Stimulated activated naive CD8-positive, alpha-beta T cell treated with anti-CD3 and anti-CD28 coated beads, Interleukin-15, amount 100 ng/mL, for 72 hours (primary cell): Measurements from ENCODE around the gene TNRC6C.
"Not testable (repeated sequence)": the region's sequence is repeated elsewhere in the genome, so short reads cannot be mapped to it uniquely, and the experiment has no call there.

ENCODE experiments used
- ATAC-seq: fragments of 150-1000 bp; cut with Tn5 transposase; 2 replicates; pipeline ENCODE4 v1.10.0; 2021; ENCODE audit warnings: mild to moderate bottlenecking, moderate library complexity
- DNase-seq, 2 donors: peaks; one replicate each; pipeline ENCODE4 v3.0.0; 2021 to 2022
- H3K27ac Mint-ChIP-seq, 2 donors: one replicate each; pipeline ENCODE4 v1.8.0; 2022; ENCODE audit warnings: mild to moderate bottlenecking in 2 of 2, mixed read lengths in 2 of 2, moderate library complexity in 2 of 2
- H3K27me3 Mint-ChIP-seq: one replicate; pipeline ENCODE4 v1.8.0; 2022; ENCODE audit warnings: mixed read lengths
- H3K4me1 Mint-ChIP-seq: one replicate; pipeline ENCODE4 v1.8.0; 2022; ENCODE audit warnings: mild to moderate bottlenecking, mixed read lengths
- H3K4me3 Mint-ChIP-seq, 2 donors: one replicate each; pipeline ENCODE4 v1.8.0; 2022; ENCODE audit warnings: mild to moderate bottlenecking in 2 of 2, mixed read lengths in 2 of 2, moderate library complexity in 1 of 2
- H3K9me3 Mint-ChIP-seq, 2 donors: one replicate each; pipeline ENCODE4 v1.8.0; 2022; ENCODE audit warnings: mixed read lengths in 2 of 2

The TNRC6C gene

DNA sequence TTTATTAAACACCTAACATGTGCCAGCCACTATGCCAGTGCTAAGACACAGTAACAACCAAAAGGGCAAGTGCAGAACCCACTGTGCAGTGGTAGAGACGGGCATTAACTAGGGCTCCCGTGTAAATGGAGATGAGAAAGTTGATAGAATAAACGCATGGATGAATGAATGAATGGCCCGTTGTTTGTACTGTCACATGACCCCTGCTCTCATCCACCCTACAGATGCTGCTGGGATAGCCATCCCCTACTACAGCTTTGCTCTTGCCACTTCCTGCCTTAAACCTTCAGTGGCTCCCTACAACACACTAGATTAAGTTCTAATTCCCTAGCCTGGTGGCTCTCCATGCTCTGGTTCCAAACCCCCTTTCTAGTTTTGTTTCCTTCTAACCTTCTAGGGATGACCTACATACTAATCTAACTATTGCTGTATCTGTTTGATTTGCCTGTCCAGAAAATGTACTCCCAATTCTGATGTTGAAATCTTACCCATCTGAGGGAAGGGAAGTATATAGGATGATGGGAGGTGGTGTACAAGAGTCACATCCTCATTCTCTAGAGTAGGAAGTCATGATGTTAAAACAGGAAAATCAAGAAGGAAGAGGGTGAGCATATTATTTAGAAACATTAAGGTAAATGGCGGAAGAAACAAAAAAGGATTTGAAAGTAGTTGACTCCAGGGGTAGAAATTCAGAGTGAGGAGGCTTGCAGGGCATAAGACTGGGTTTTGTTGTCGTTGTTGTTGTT, 11.4 kb upstream of the TNRC6C start:
- Mint-ChIP-seq H3K4me1 (peaks cover 1% of the 10 kb centered on the region), H3K9me3 (peaks cover 0 to 7% of the 10 kb centered on the region in 2 donors), H3K4me3 (no peak overlapping the region), H3K27ac (no peak overlapping the region), H3K27me3 (no peaks in the 10 kb centered on the region)
- DNase-seq, result no peak
- ATAC-seq, result no peak

DNA sequence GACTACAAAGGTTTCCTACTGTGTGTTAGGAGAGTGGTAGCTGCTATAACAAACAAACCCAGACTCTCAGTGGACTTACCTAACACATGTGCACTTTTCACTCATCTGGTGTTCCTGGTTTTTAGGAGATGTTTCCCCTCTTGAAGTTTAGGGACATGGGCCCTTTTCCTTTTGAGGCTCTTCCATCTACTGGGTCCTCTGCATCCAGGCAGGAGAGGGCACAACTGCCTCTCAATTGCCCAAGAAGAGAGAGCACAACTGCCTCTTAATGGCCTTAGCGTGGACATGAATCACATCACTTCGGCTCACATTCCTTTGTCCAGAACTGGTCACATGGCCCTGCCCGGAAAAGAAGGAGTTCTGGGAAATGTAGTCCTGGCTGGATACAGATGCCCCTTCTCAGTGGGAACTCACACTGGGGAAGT, 9.8 kb upstream of the TNRC6C start:
- Mint-ChIP-seq H3K9me3 (peaks cover 0 to 7% of the 10 kb centered on the region in 2 donors), H3K4me1 (peaks cover 10% of the 10 kb centered on the region), H3K4me3 (no peak overlapping the region), H3K27me3 (peaks cover 8% of the 10 kb centered on the region), H3K27ac (no peak overlapping the region)
- ATAC-seq (no peak), DNase-seq (no peak)

DNA sequence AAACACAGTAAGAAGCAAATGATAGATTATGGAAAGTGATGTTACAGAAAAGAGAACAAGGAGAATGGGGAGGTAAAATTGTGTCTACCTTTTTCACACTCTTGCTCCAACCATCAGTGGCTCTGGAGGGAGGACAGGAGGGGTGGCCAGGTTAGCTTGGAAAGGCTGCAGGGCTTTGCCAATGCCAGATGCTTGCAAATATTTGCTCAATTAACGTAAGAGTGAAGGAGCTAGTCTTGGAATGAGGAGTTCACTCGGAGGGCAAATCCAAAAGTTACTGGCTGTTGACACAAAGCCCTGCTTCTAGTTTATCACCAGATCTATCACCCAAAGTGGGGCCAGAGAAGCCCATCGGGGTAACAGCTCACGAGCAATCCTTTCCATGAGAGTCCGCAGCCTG, 7.4 kb upstream of the TNRC6C start:
- peaks cover 10% of the 10 kb centered on the region for H3K4me1 Mint-ChIP-seq
- H3K27ac Mint-ChIP-seq, result no peak overlapping the region
- ATAC-seq (no peak), DNase-seq (no peak)
- peaks cover 13% of the 10 kb centered on the region for H3K27me3 Mint-ChIP-seq
- H3K4me3 Mint-ChIP-seq, result no peak overlapping the region
- H3K9me3 Mint-ChIP-seq, result peaks cover 0 to 7% of the 10 kb centered on the region in 2 donors

DNA sequence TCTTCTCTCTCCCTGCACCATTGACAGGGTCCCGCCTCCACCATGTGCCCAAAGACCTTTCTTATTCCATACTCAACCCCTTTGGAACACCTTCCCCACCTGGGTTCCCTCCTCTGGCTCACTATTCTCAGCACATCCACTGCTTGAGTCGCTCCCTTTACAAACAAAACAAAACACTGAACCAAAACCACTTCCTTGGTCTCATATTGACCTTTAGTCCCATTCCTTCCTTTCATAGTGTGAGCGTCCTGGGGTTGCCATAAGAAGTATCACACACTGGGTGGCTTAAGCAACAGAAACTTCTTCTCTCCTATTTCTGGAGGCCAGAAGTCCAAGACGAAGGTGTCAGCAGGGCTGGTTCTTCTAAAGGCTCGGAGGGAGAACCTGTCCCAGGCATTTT, 6.1 kb upstream of the TNRC6C start:
- Mint-ChIP-seq H3K27me3 (peaks cover 20% of the 10 kb centered on the region), H3K4me3 (no peak overlapping the region), H3K27ac (no peak overlapping the region), H3K4me1 (peaks cover 18% of the 10 kb centered on the region), H3K9me3 (peaks cover 0 to 7% of the 10 kb centered on the region in 2 donors)
- ATAC-seq (no peak), DNase-seq (no peak)

DNA sequence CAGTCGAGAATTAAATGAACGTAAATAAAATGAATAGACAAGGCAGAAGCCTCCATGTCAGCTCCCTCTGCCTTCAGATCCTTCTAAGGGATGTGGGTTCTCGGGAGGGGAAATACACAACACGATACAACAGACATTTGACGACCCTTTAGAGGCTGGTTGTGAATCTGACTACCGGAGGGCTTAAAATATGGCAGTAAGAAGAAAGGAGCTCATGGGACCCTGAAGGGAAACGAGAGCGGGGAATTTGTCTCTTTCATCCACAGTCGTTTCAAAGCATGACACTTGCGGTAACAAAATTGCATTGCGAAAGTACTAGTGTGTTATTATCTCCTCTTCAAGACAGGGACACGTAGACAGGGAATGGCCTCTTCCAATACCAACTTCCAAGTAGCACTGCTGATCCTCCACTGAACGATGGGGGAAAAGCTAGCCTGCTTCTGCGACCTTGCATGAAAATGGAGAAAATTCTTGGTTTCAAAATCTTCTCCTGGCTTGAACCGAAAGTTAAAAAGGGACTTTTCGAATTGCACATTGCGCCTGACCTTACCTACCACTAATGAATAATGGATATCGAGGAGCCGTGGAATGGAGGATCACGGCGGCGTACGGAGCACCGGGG, 1.2 kb upstream of the TNRC6C start:
- no peak for ATAC-seq
- peak; percentile 5 to 14 for DNase-seq
- Mint-ChIP-seq H3K27me3 (peaks cover 20% of the 10 kb centered on the region), H3K9me3 (no peaks in the 10 kb centered on the region), H3K27ac (peak overlapping the region; percentile 94 to 95), H3K4me1 (peaks cover 40% of the 10 kb centered on the region), H3K4me3 (peak overlapping the region; percentile 94 to 95)

DNA sequence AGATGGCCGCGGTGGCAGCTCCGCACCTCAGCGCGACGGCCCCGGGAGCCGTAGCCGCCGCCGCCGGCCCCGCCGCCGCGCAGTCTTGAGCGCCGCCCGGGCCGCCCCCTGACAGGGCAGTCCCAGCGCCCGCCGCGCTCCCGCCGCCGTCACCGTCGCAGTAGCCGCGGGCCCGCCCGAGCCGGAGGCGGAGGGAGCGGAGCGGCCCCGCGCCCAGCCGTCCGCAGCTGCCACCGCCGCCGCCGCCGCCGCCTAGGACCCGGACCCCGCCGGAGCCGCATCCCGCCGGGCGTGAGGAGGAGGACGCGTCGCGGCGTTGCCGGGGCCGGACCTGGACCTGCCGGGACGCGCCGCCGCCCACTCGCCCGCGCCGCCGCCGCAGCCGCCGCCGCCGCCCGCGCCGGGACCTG, 218 bp downstream of the TNRC6C start:
- Mint-ChIP-seq H3K27me3 (peaks cover 12% of the 10 kb centered on the region), H3K4me3 (peak overlapping the region; percentile 51 to 94), H3K4me1 (peaks cover 45% of the 10 kb centered on the region), H3K9me3 (no peaks in the 10 kb centered on the region), H3K27ac (no peak overlapping the region)
- DNase-seq, result peak in 1 of 2 donors; percentile 36
- ATAC-seq, result peak; percentile 23

DNA sequence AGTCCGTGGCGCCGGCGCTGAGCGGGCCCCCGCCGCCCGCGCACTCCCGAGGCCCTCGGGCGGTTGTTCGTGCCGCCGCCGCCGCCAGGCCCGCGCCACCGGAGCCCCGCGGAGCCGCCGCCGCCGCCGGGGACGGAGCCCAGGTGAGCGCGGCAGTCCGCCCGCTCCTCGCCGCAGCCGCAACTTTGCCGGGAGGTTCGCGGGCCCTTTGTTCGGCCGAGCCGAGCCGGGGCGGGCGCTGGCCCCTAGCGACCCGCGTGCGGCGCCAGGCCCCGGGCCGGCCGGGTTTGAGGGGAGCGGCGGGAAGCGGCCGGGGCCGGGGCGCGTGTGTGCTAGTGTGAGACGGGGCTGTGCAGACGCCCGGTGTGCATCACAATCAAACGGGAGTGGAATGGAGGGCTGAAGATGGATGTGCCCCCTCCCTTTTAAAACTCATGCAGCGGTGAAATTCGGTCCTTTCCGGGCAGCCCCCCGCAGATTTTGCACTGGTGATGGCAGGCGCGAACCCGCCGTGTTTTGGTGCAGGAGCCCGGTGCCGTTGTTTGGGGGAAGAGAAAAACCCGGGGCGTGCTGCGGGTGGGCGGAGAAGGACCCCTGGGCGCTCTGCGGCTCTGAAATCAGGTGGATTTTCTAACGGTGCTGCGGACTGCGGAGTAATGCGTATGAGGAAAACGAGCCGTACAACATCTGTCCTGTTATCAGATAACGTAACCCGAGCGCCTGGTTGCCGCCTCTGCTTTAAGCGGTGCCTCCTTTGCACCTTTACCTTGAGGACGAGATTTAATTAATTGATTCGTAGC, 823 bp downstream of the TNRC6C start:
- peak; percentile 3 for ATAC-seq
- peak overlapping the region; percentile 91 to 95 for H3K27ac Mint-ChIP-seq
- peak; percentile 40 to 44 for DNase-seq
- H3K4me3 Mint-ChIP-seq, result peak overlapping the region; percentile 94 to 96
- H3K9me3 Mint-ChIP-seq, result no peaks in the 10 kb centered on the region
- H3K4me1 Mint-ChIP-seq, result peaks cover 51% of the 10 kb centered on the region
- H3K27me3 Mint-ChIP-seq, result peaks cover 12% of the 10 kb centered on the region

DNA sequence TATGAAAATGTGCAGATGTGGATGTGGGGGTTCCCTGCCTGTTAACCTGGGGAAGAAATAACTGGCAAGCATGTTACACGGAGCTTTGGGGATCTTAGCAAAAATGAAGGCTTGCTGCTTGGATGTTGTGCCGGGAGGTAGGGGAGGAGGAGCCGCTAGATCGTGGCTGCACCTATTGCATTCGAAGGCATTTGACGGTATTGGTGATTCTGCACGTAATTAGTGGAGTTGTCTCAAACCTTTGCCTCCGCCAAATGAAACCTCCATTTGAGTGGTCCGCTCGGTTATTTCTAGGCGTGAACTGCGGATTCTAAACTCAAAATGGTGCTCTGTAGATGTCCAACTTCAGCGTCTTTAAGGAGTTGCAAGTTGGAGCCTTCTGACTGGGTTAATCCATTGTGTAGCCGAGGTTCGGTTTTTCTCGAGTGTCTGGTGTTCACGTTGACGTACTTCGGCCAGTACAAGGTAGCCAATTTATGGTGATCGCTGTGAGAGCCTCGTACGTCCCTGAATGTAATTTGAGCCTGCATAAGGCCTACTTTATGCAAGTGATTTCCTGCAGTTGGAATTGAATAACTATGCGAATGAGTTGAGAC, 1.5 kb downstream of the TNRC6C start:
- peak overlapping the region; percentile 94 to 96 for H3K4me3 Mint-ChIP-seq
- H3K9me3 Mint-ChIP-seq, result no peaks in the 10 kb centered on the region
- peaks cover 12% of the 10 kb centered on the region for H3K27me3 Mint-ChIP-seq
- DNase-seq, result peak; percentile 44 to 49
- no peak for ATAC-seq
- peak overlapping the region; percentile 91 to 95 for H3K27ac Mint-ChIP-seq
- H3K4me1 Mint-ChIP-seq, result peaks cover 58% of the 10 kb centered on the region

DNA sequence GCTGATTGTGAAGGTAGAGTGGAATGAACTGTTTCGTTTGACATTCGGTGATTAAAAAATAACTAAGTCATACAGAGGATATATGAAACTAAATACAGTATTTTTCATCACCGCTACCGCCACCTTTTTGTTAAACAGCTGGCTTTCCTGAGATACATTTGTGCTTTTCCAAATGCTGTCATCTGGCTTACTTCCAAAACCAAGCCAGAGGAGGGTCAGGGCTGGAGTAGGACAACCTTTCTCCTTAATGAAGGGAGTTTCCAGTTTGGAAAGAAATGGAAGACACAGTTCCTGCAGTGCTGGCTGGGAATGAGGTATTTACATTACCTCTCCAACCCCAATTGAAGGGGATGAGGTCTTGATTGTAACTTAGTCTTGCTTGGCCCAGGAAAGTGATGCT, 3.2 kb downstream of the TNRC6C start:
- Mint-ChIP-seq H3K9me3 (no peaks in the 10 kb centered on the region), H3K4me3 (peak overlapping the region; percentile 34 to 67), H3K27me3 (peaks cover under 1% of the 10 kb centered on the region), H3K27ac (no peak overlapping the region), H3K4me1 (peaks cover 74% of the 10 kb centered on the region)
- no peak for ATAC-seq
- no peak for DNase-seq

DNA sequence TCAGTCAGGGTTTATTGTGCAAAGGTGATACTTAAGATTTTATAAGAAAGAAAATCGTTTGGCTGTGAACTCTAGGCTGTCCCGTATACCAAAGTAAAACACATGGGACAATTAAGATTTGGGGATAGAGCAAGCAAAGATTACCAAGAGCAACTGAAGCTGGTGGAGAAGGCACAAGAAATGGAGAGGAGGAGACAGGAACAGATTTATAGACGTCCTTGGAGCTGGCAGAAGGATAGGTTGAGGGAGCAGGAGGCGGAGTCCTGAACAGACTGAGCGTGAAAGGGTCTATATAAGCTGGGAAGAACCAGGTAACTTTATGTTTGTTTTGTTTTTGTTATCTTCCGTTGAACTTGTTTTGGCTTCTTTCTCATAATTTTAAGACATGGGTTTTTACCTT, 3.8 kb downstream of the TNRC6C start:
- Mint-ChIP-seq H3K4me1 (peaks cover 68% of the 10 kb centered on the region), H3K9me3 (no peaks in the 10 kb centered on the region), H3K4me3 (peak overlapping the region; percentile 27 to 67), H3K27ac (no peak overlapping the region), H3K27me3 (no peaks in the 10 kb centered on the region)
- ATAC-seq (no peak), DNase-seq (no peak)

DNA sequence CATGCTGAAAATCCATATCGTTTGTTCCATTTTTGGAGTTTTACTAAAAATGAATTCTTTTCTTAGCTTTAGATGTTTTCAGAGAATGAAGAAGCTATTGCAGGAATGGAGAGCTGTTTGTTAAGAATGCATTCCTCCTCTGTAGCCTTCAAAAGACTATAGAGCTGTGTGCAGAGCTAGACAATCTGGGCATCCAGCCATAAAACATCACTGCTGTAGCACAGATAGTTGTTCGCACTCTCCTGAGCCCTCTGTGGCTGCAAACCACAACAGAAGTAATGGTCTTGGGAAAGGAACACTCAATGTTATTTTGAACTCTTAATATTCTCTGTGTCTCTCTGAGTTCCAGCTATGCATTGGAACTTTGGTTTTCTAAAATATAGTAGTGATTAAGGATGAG, 4.9 kb downstream of the TNRC6C start:
- Mint-ChIP-seq H3K4me3 (peak overlapping the region; percentile 24 to 27), H3K4me1 (peaks cover 70% of the 10 kb centered on the region), H3K27ac (no peak overlapping the region), H3K9me3 (no peaks in the 10 kb centered on the region), H3K27me3 (no peaks in the 10 kb centered on the region)
- peak; percentile 46 for ATAC-seq
- DNase-seq, result peak in 1 of 2 donors; percentile 19

DNA sequence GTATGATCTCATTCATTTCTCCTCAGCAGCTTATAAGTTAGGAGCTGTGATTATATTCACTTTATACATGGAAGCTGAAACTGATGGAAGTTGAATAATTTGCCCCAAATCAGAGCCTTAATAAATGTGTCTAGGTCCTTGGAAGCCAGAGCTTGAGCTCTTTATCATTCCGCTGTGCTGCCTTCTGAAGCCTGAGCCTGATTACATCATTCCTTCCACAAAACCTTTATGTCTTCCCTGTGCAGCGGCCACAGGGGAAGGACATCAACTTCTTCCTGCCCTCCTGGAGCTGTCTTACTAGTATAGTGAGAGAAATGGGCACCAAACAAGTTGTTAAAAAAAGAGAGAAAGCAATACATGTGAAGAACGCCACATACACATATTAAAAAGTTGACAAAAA, 6.8 kb downstream of the TNRC6C start:
- H3K9me3 Mint-ChIP-seq, result no peaks in the 10 kb centered on the region
- no peak for ATAC-seq
- H3K27ac Mint-ChIP-seq, result no peak overlapping the region

DNA sequence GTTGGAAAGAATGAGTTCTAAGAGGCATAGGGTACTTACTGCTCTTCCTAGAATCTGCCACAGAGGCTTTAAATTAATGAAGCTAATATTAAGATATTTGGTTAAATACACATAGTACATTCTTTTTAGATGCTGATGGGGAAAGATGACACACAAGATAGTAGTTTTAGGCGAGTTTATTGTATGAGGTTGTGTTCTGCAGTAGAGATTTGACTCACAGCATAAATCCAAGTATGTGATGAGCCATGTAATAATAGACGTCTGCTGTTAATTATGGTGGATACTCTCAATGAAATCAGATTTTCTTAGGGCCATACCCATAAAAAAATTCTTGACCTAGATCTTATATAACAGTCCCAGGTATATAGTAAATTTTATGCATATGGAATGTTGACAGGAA, 8.0 kb downstream of the TNRC6C start:
- DNase-seq, result no peak
- peaks cover 83% of the 10 kb centered on the region for H3K4me1 Mint-ChIP-seq
- H3K9me3 Mint-ChIP-seq, result no peaks in the 10 kb centered on the region
- ATAC-seq, result no peak
- H3K27ac Mint-ChIP-seq, result no peak overlapping the region
- H3K4me3 Mint-ChIP-seq, result no peak overlapping the region
- no peaks in the 10 kb centered on the region for H3K27me3 Mint-ChIP-seq

More for the DNA sequence above, 6.8 kb downstream of the TNRC6C start:
- Mint-ChIP-seq H3K27me3 (no peaks in the 10 kb centered on the region), H3K4me3 (no peak overlapping the region), H3K4me1 (peaks cover 79% of the 10 kb centered on the region)
- DNase-seq, result no peak

DNA sequence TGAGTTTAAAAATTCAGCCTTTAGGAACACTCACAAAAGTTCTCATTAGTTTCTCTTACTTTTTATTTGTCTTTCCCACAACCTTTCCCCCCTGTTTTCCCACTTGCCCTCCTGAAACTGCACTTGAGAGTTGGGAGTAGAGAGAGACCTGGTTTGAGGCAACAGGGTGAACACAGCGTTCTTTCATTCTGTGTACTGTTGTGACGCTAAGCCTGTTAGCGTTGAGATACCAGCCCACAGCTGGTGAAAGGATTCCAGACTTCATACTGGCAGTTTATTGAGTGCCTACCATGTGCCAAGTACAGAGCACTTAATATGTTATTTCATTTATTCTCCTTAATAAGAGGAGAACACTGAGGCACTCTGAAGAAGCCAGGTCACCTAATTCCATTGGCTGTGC, 10.3 kb downstream of the TNRC6C start:
- ATAC-seq (no peak), DNase-seq (no peak)
- H3K27me3 Mint-ChIP-seq, result no peaks in the 10 kb centered on the region
- H3K4me3 Mint-ChIP-seq, result no peak overlapping the region
- no peak overlapping the region for H3K27ac Mint-ChIP-seq
- peaks cover 84% of the 10 kb centered on the region for H3K4me1 Mint-ChIP-seq
- H3K9me3 Mint-ChIP-seq, result no peaks in the 10 kb centered on the region

DNA sequence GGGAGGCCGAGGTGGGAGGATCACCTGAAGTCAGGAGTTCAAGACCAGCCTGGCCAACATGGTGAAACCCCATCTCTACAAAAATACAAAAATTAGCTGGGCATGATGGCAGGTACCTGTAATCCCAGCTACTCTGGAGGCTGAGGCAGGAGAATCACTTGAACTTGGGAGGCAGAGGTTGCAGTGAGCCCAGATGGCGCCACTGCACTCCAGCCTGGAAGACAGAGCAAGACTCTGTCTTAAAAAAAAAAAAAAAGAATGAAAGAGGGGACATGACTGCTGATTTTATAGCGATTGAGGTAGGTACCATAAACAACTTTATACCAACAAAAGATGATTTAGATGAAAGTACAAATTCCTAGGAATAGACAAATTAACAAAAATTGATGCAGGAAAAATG, 13.8 kb downstream of the TNRC6C start:
- peaks cover 64% of the 10 kb centered on the region for H3K4me1 Mint-ChIP-seq
- H3K27ac Mint-ChIP-seq, ATAC-seq, DNase-seq, H3K9me3 Mint-ChIP-seq, H3K4me3 Mint-ChIP-seq, H3K27me3 Mint-ChIP-seq: not testable (repeated sequence)
